ENCODE measurements around the gene UMODL1. TPM values are rescaled to one million over a fixed set of nuclear protein-coding genes. Genes with fewer than 3 reads are reported as not detected.

The UMODL1 gene
- total and polyA plus RNA-seq, 4 experiments from 2014 or later = 0.08 to 1.1 (median 0.58) TPM; not detected in 1

- intact Hi-C loops (cut with micrococcal nuclease) = no loop called here
- DNase-seq = no peak
- ChIA-PET POLR2A (ENCODE audit: partially characterized antibody) (interaction anchor here (2.3 kb wide), 1 partner anchor 22 kb away, joined by 9 read pairs; no protein-coding TSS in a partner anchor), CTCF (ENCODE audit: partially characterized antibody) (interaction anchor here (1.1 to 1.8 kb wide), 2 partner anchors 11 to 67 kb away, joined by 4 to 5 read pairs; no protein-coding TSS in a partner anchor)
- no peak overlapping the region for H3K4me3 ChIP-seq (ENCODE audit: low read length in 2 of 2)
- H3K4me3 Mint-ChIP-seq = no peak overlapping the region
- H3K4me1 ChIP-seq (ENCODE audit: insufficient read depth, low read length) = no peaks in the 10 kb centered on the region
- no peaks in the 10 kb centered on the region for H3K36me3 Mint-ChIP-seq
- H3K27ac ChIP-seq (ENCODE audit: low read depth, low read length) = no peak overlapping the region
- H3K9me3 ChIP-seq (ENCODE audit: control insufficient read depth in 1 of 2, low read length in 2 of 2) = no peaks in the 10 kb centered on the region
- no peaks in the 10 kb centered on the region for H3K4me1 Mint-ChIP-seq
- H3K27ac Mint-ChIP-seq = peak overlapping the region in 1 of 7 donors; percentile 22
- no peaks in the 10 kb centered on the region for H3K36me3 ChIP-seq (ENCODE audit: insufficient read depth, low read length)
- peaks cover 0 to 5% (median 0%) of the 10 kb centered on the region in 8 donors for H3K9me3 Mint-ChIP-seq
- H3K27me3 Mint-ChIP-seq = no peaks in the 10 kb centered on the region
- no peaks in the 10 kb centered on the region for H3K27me3 ChIP-seq (ENCODE audit: insufficient read depth, low read length)
Measured at GRCh38 chr21:42040411-42041180, 30.5 kb upstream of the UMODL1 start.

GRCh38 chr21:42041246-42041645 lies 29.9 kb upstream of the UMODL1 start:
- ChIA-PET CTCF (ENCODE audit: partially characterized antibody) (interaction anchor here (1.1 kb wide), 1 partner anchor 67 kb away, joined by 4 read pairs; no protein-coding TSS in a partner anchor), POLR2A (ENCODE audit: partially characterized antibody) (interaction anchor here (1.0 to 2.3 kb wide), 2 partner anchors 22 to 32 kb away, joined by 3 to 9 read pairs; no protein-coding TSS in a partner anchor)
- H3K4me3 Mint-ChIP-seq = no peak overlapping the region
- H3K9me3 Mint-ChIP-seq = peaks cover 0 to 3% (median 0%) of the 10 kb centered on the region in 8 donors
- H3K4me1 Mint-ChIP-seq = no peaks in the 10 kb centered on the region
- Histone ChIP-seq H3K4me1 (ENCODE audit: insufficient read depth, low read length) (no peaks in the 10 kb centered on the region), H3K9me3 (ENCODE audit: control insufficient read depth in 1 of 2, low read length in 2 of 2) (no peaks in the 10 kb centered on the region), H3K27me3 (ENCODE audit: insufficient read depth, low read length) (no peaks in the 10 kb centered on the region), H3K4me3 (ENCODE audit: low read length in 2 of 2) (no peak overlapping the region), H3K27ac (ENCODE audit: low read depth, low read length) (no peak overlapping the region), H3K36me3 (ENCODE audit: insufficient read depth, low read length) (no peaks in the 10 kb centered on the region)
- H3K27me3 Mint-ChIP-seq = no peaks in the 10 kb centered on the region
- no peaks in the 10 kb centered on the region for H3K36me3 Mint-ChIP-seq
- intact Hi-C loops (cut with micrococcal nuclease) = no loop called here
- no peak for DNase-seq
- peak overlapping the region in 1 of 7 donors; percentile 66 for H3K27ac Mint-ChIP-seq

- no peaks in the 10 kb centered on the region for H3K36me3 Mint-ChIP-seq
- H3K27me3 Mint-ChIP-seq = no peaks in the 10 kb centered on the region
- Histone ChIP-seq H3K9me3 (ENCODE audit: control insufficient read depth in 1 of 2, low read length in 2 of 2) (no peaks in the 10 kb centered on the region), H3K27me3 (ENCODE audit: insufficient read depth, low read length) (no peaks in the 10 kb centered on the region), H3K27ac (ENCODE audit: low read depth, low read length) (no peak overlapping the region), H3K4me1 (ENCODE audit: insufficient read depth, low read length) (no peaks in the 10 kb centered on the region), H3K36me3 (ENCODE audit: insufficient read depth, low read length) (no peaks in the 10 kb centered on the region), H3K4me3 (ENCODE audit: low read length in 2 of 2) (no peak overlapping the region)
- no peak overlapping the region for H3K4me3 Mint-ChIP-seq
- DNase-seq = no peak
- intact Hi-C loops (cut with micrococcal nuclease) = no loop called here
- ChIA-PET CTCF (ENCODE audit: partially characterized antibody) (interaction anchor here (1.1 kb wide), 1 partner anchor 66 kb away, joined by 4 read pairs; no protein-coding TSS in a partner anchor), POLR2A (ENCODE audit: partially characterized antibody) (interaction anchor here (1.0 to 2.3 kb wide), 2 partner anchors 21 to 32 kb away, joined by 3 to 9 read pairs; no protein-coding TSS in a partner anchor)
- H3K27ac Mint-ChIP-seq = no peak overlapping the region
- H3K4me1 Mint-ChIP-seq = no peaks in the 10 kb centered on the region
- peaks cover 0 to 1% (median 0%) of the 10 kb centered on the region in 8 donors for H3K9me3 Mint-ChIP-seq
Measured at GRCh38 chr21:42041711-42042110, 29.4 kb upstream of the UMODL1 start.

- Histone ChIP-seq H3K4me3 (ENCODE audit: low read length in 2 of 2) (no peak overlapping the region), H3K9me3 (ENCODE audit: control insufficient read depth in 1 of 2, low read length in 2 of 2) (no peaks in the 10 kb centered on the region), H3K27me3 (ENCODE audit: insufficient read depth, low read length) (no peaks in the 10 kb centered on the region), H3K27ac (ENCODE audit: low read depth, low read length) (no peak overlapping the region), H3K36me3 (ENCODE audit: insufficient read depth, low read length) (no peaks in the 10 kb centered on the region), H3K4me1 (ENCODE audit: insufficient read depth, low read length) (no peaks in the 10 kb centered on the region)
- Mint-ChIP-seq H3K4me1 (no peaks in the 10 kb centered on the region), H3K27me3 (no peaks in the 10 kb centered on the region), H3K9me3 (no peaks in the 10 kb centered on the region), H3K27ac (peak overlapping the region in 1 of 7 donors; percentile 8), H3K4me3 (no peak overlapping the region), H3K36me3 (no peaks in the 10 kb centered on the region)
- no peak for DNase-seq
- intact Hi-C loops (cut with micrococcal nuclease) = no loop called here
- ChIA-PET CTCF (ENCODE audit: partially characterized antibody) (no interaction called here), POLR2A (ENCODE audit: partially characterized antibody) (interaction anchor here (1.0 kb wide), 1 partner anchor 21 kb away, joined by 4 read pairs; no protein-coding TSS in a partner anchor)
Measured at GRCh38 chr21:42042651-42043050, 28.5 kb upstream of the UMODL1 start.

- Histone ChIP-seq H3K9me3 (ENCODE audit: control insufficient read depth in 1 of 2, low read length in 2 of 2) (no peaks in the 10 kb centered on the region), H3K27me3 (ENCODE audit: insufficient read depth, low read length) (no peaks in the 10 kb centered on the region), H3K4me1 (ENCODE audit: insufficient read depth, low read length) (no peaks in the 10 kb centered on the region), H3K4me3 (ENCODE audit: low read length in 2 of 2) (no peak overlapping the region), H3K36me3 (ENCODE audit: insufficient read depth, low read length) (no peaks in the 10 kb centered on the region), H3K27ac (ENCODE audit: low read depth, low read length) (no peak overlapping the region)
- Mint-ChIP-seq H3K27me3 (no peaks in the 10 kb centered on the region), H3K27ac (no peak overlapping the region), H3K4me1 (no peaks in the 10 kb centered on the region), H3K36me3 (no peaks in the 10 kb centered on the region), H3K4me3 (no peak overlapping the region), H3K9me3 (no peaks in the 10 kb centered on the region)
- DNase-seq = no peak
- intact Hi-C loops (cut with micrococcal nuclease) = no loop called here
- CTCF ChIA-PET (ENCODE audit: partially characterized antibody) = interaction anchor here (0.7 kb wide), 1 partner anchor 11 kb away, joined by 3 read pairs; no protein-coding TSS in a partner anchor
- POLR2A ChIA-PET (ENCODE audit: partially characterized antibody) = interaction anchor here (1.0 to 1.1 kb wide), 2 partner anchors 11 to 20 kb away, joined by 3 to 4 read pairs; no protein-coding TSS in a partner anchor
Measured at GRCh38 chr21:42043201-42043895, 27.8 kb upstream of the UMODL1 start.

GRCh38 chr21:42043961-42044360 lies 27.2 kb upstream of the UMODL1 start:
- CTCF ChIA-PET (ENCODE audit: partially characterized antibody) = interaction anchor here (0.7 kb wide), 1 partner anchor 10 kb away, joined by 3 read pairs; no protein-coding TSS in a partner anchor
- Mint-ChIP-seq H3K27ac (no peak overlapping the region), H3K9me3 (no peaks in the 10 kb centered on the region), H3K36me3 (no peaks in the 10 kb centered on the region), H3K27me3 (no peaks in the 10 kb centered on the region), H3K4me1 (no peaks in the 10 kb centered on the region), H3K4me3 (no peak overlapping the region)
- intact Hi-C loops (cut with micrococcal nuclease) = no loop called here
- Histone ChIP-seq H3K9me3 (ENCODE audit: control insufficient read depth in 1 of 2, low read length in 2 of 2) (no peaks in the 10 kb centered on the region), H3K27ac (ENCODE audit: low read depth, low read length) (no peak overlapping the region), H3K36me3 (ENCODE audit: insufficient read depth, low read length) (no peaks in the 10 kb centered on the region), H3K4me3 (ENCODE audit: low read length in 2 of 2) (no peak overlapping the region), H3K4me1 (ENCODE audit: insufficient read depth, low read length) (no peaks in the 10 kb centered on the region), H3K27me3 (ENCODE audit: insufficient read depth, low read length) (no peaks in the 10 kb centered on the region)
- POLR2A ChIA-PET (ENCODE audit: partially characterized antibody) = interaction anchor here (1.1 kb wide), 1 partner anchor 10 kb away, joined by 3 read pairs; no protein-coding TSS in a partner anchor
- DNase-seq = no peak

Measured in CD4-positive, alpha-beta memory T cell (primary cell).